Motor neuron (in vitro differentiated cells): ENCODE results near the gene LCE1B. TPM values are rescaled to one million over a fixed set of nuclear protein-coding genes. Genes with fewer than 3 reads are reported as not detected.
A peak's percentile ranks its signal among the peaks of the same experiment; 100 is the strongest.

Source experiments
- ATAC-seq, 8 experiments: fragments of 200-7000 bp; cut with Tn5 transposase; replicated peaks in 6 of 8; 2 replicates each; pipeline ENCODE4 v1.8.0; 2021; ENCODE audit warnings: mild to moderate bottlenecking in 8 of 8, moderate library complexity in 8 of 8
- H3K27ac ChIP-seq, 2 donors: fragments of 250-450 bp; sonication (Bioruptor Pico); 2 replicates each; pipeline ENCODE4 v1.9.0; 2021; ENCODE audit warnings: antibody characterized with exemption in 2 of 2, mild to moderate bottlenecking in 2 of 2, moderate library complexity in 1 of 2
- H3K4me1 ChIP-seq, 2 donors: fragments of 250-450 bp; sonication (Bioruptor Pico); replicated peaks in 1 of 2; 2 replicates each; pipeline ENCODE4 v1.6.1; 2021; ENCODE audit warnings: antibody characterized with exemption in 2 of 2, mild to moderate bottlenecking in 2 of 2, moderate library complexity in 1 of 2
- H3K4me3 ChIP-seq, 5 donors: fragments of 250-450 bp; sonication (Bioruptor Pico); 2 replicates each; pipeline ENCODE4 v1.9.0; 2021; ENCODE audit warnings: antibody characterized with exemption in 5 of 5, mild to moderate bottlenecking in 5 of 5, moderate library complexity in 4 of 5
- WGBS, 10 experiments: fragments of 450-650 bp; shearing (Covaris generic); methylation state at CpG; one replicate each; pipeline ENCODE4 v1.0.0; 2022; 5-methylcytosine and 5-hydroxymethylcytosine counted together
- in situ Hi-C, 9 experiments: fragments of 400-800 bp; cut with MboI; loops; one replicate each; pipeline ENCODE4 v1.15.0; 2021; ENCODE audit warnings: low sequenced_read_pairs in 9 of 9, low pct_unique_long_range_greater_than_20kb in 2 of 9; ENCODE audit not compliant: unreplicated experiment in 9 of 9
- total RNA-seq, 8 experiments: library from RNA; unstranded; fragments of 300-600 nt; gene quantifications; 2 replicates each; pipeline versions ENCODE4 v1.2.3 to v1.2.4, GENCODE V29; 2022

Gene LCE1B, protein sequence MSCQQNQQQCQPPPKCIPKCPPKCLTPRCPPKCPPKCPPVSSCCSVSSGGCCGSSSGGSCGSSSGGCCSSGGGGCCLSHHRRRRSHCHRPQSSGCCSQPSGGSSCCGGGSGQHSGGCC
- total RNA-seq: under 1 TPM in 3 of 8 experiments, not detected in 5; 0.24 to 0.66 (median 0.25) TPM

DNA sequence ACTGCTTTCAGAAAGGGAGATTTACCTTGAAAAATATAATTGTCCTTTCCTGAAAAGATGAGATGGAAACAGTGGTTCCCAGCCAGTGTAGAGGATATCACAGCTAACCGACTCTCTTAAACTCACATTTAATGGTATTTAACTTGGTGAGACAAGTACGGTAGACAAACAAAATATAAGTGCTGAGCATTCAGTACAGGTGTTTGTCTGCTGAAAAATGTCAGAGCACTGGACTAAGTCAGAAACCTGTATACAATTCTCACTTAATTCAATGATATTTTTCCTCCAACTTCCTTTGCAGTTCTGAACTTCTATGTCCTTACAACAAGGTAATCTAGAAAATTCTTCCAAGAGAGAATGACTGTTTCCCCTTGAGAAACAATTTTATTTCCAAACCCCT, at the start of gene LCE1B:
TSS of gene LCE1B (plus strand) at position 301 of the 400 bp plus-strand sequence. CDS start 476 bp downstream, outside the sequence.
- ATAC-seq: no peak
- Histone ChIP-seq H3K4me3 (no peak within 1 kb of the TSS), H3K4me1 (no peaks in the 10 kb centered on the region), H3K27ac (no peak within 1 kb of the TSS)
- in situ Hi-C loops: no loop called here
- WGBS, 10 experiments: 36 to 83% (median 65%) methylated on average over 1 to 2 of the region's 2 CpGs; no CpG with 5 or more reads in 2 of the 10 experiments

DNA sequence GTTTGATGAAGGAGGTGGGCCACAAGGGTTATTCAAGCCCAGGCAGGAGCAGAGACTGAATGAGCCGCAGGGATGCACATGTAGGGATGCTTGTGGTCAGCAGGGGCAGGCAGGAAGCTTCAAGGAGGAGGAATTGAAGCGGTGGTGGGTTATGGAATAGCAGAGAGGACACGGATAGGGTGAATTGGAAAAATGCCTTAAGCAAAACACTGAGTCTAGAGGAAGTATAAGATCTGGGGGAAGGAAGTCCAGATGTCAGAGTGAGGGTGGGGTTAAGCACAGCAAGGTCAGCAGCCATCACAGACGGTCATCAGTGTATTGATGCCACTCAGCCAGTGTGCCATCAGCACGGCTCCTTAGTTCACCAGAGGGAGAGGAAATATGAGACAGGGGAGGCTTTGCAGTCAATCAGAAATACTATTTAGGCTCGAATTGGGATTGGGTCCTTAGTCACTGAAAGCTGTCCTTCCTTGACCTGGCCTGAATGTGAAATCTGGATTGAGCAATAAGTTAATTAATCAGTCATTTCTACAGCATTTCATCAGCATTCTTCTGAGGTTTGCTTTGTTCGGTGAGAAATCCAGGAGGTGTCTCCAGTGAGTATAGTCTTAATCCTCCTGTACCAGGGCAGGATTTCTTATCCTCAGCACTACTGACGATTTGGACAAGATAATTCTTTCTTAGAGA, 42.8 kb upstream of the LCE1B start:
- H3K27ac ChIP-seq: no peak overlapping the region
- in situ Hi-C loops: no loop called here
- peak in 3 of 8 experiments; percentile 42 to 78 (median 74) for ATAC-seq
- H3K4me1 ChIP-seq: no peaks in the 10 kb centered on the region
- no peak overlapping the region for H3K4me3 ChIP-seq
- WGBS, 10 experiments: 0 to 58% (median 16%) methylated on average over 1 to 8 of the region's 8 CpGs; no CpG with 5 or more reads in 1 of the 10 experiments

DNA sequence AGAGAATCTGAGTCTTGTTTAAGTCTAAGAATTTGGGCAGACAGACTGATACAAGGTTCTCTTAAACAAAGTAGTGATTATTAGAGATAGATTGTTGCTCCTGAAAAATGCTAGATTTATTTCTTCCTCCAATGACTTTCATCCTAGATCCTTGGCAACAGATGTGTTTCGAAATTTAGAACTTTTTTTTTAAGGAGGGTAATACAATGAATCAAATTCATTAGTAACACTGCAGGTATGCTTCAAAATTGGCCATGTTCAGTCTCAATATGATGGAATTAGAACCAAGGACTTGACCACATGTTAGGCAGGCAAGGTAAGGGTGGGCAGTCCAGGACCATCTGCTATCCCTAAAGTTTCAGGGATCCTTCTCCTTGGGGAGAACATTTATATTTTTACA, 41.4 kb upstream of the LCE1B start:
- ATAC-seq: no peak
- in situ Hi-C loops: no loop called here
- Histone ChIP-seq H3K4me1 (no peaks in the 10 kb centered on the region), H3K27ac (no peak overlapping the region), H3K4me3 (no peak overlapping the region)
- 0 to 53% (median 11%) methylated on average over 1 of the region's 1 CpG; no CpG with 5 or more reads in 3 of the 10 experiments for WGBS, 10 experiments

DNA sequence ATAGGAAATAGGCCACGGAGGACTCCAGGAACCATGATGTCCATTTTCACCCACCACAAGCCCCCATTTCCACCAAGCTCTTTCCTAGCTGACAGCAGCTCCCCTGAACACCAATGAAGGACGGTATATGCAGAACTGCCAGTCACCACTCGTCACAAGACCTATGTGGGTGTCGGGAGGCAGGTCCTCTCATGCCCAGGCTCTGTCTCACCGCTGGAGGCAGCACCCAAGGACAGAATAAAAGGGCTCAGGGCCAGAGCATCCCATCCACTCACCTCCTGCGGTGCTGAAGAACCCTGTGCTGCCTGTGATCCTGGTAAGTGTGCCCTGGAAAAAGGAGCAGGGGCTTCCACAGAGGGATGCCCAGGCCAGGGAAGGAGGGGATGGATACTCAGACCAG, 36.9 kb upstream of the LCE1B start, which contains the start of gene LCE1F:
TSS of gene LCE1F (plus strand) at position 266 of the 400 bp plus-strand sequence. CDS start 1,232 bp downstream, outside the sequence.
- H3K4me1 ChIP-seq: no peaks in the 10 kb centered on the region
- no peak within 1 kb of the TSS for H3K4me3 ChIP-seq
- ATAC-seq: peak in 1 of 8 experiments; percentile 31
- no peak within 1 kb of the TSS for H3K27ac ChIP-seq
- 0 to 62% (median 9%) methylated on average over 1 to 5 of the region's 6 CpGs; no CpG with 5 or more reads in 3 of the 10 experiments for WGBS, 10 experiments
- in situ Hi-C loops: no loop called here

DNA sequence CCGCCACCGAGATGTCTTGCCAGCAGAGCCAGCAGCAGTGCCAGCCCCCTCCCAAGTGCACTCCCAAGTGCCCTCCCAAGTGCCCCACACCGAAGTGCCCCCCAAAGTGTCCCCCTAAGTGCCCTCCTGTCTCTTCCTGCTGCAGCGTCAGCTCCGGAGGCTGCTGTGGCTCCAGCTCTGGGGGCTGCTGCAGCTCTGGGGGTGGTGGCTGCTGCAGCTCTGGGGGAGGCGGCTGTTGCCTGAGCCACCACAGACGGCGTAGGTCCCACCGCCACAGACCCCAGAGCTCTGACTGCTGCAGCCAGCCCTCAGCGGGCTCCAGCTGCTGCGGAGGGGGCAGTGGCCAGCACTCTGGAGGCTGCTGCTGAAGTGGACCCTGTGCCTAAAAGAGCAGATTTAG, 35.4 kb upstream of the LCE1B start:
- H3K27ac ChIP-seq: no peak overlapping the region
- WGBS, 10 experiments: 48 to 83% (median 70%) methylated on average over 2 to 5 of the region's 11 CpGs; no CpG with 5 or more reads in 5 of the 10 experiments
- no peaks in the 10 kb centered on the region for H3K4me1 ChIP-seq
- in situ Hi-C loops: no loop called here
- ATAC-seq: no peak
- no peak overlapping the region for H3K4me3 ChIP-seq

DNA sequence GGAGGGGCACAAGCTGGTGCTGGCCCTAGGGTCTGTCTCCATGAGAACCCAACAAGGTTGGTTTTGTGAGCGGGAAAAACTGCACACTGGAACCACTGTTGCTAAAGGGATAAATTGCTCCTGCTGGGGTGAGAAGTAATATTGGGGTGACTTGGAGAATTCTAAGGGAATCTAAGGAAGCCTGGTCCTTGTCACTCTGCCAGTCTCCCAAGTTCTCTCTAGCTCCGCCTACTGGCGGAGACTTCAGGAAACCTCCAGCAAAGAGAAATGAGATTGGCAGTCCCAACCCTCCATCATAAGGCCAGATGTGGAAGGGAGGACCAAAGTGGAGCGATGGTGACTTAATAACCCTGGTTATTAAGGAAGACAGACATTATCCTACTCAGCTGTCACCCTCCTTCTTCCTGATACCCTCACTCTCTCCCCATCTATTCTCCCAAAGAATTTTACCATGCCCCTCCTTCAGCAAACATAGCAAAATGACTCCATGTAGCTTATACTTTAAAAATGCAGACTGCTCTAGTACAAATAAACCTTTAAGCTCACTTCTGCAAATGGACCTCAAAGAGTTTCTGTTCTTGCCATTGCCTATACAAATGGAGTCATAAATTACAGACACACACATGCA, 34.1 kb upstream of the LCE1B start:
- H3K27ac ChIP-seq: no peak overlapping the region
- peak in 2 of 8 experiments; percentile 27 to 48 for ATAC-seq
- no peaks in the 10 kb centered on the region for H3K4me1 ChIP-seq
- WGBS, 10 experiments: 0 to 68% (median 58%) methylated on average over 2 to 3 of the region's 4 CpGs; no CpG with 5 or more reads in 4 of the 10 experiments
- H3K4me3 ChIP-seq: no peak overlapping the region
- in situ Hi-C loops: no loop called here

DNA sequence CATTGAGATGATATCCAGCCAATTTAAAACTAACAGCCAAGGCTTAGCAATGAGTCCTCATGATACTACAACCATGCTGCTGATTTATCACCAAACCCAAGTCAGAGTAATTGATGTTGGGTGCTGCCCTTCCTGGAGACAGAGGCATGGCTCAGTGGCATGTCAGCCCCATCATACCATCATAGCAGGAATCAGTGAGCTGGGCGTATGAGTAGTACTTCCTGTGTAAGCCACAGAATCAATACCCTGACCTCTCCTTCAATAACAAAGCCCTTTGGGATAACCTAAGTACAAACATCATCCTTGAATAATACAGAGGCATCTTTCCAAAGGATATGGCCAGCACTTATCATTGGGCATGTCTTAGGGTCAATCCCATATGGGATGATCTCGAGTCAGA, 28.7 kb upstream of the LCE1B start:
- no peak overlapping the region for H3K27ac ChIP-seq
- in situ Hi-C loops: no loop called here
- ATAC-seq: no peak

DNA sequence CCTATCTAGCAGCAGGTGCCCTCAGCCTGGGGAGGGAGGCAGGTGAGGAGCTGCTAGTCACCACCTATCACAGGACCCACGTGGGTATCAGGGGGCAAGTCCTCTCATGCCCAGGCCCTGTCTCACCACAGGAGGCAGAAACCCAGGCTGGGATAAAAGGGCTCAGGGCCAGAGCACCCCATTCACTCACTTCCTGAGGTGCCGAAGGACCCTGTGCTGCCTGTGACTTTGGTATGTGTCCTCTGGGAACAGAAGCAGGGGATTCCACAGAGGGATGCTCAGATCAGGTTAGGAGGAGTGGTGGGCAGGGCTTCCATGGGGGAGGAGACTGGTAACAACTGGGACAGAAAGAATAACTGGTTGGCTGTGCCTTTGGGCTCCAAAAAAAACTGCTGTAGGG, 25.7 kb upstream of the LCE1B start, which contains the start of gene LCE1E:
TSS of gene LCE1E (plus strand) at position 181 of the 400 bp plus-strand sequence. CDS start 1,043 bp downstream, outside the sequence.
- no peak for ATAC-seq
- H3K27ac ChIP-seq: no peak within 1 kb of the TSS
- 0 to 86% (median 17%) methylated on average over 1 to 2 of the region's 2 CpGs; no CpG with 5 or more reads in 5 of the 10 experiments for WGBS, 10 experiments
- H3K4me3 ChIP-seq: no peak within 1 kb of the TSS
- in situ Hi-C loops: no loop called here
- H3K4me1 ChIP-seq: no peaks in the 10 kb centered on the region

More for the DNA sequence above, 28.7 kb upstream of the LCE1B start:
- no peaks in the 10 kb centered on the region for H3K4me1 ChIP-seq
- 0 to 63% (median 35%) methylated on average over 1 to 2 of the region's 2 CpGs; no CpG with 5 or more reads in 3 of the 10 experiments for WGBS, 10 experiments
- H3K4me3 ChIP-seq: no peak overlapping the region

DNA sequence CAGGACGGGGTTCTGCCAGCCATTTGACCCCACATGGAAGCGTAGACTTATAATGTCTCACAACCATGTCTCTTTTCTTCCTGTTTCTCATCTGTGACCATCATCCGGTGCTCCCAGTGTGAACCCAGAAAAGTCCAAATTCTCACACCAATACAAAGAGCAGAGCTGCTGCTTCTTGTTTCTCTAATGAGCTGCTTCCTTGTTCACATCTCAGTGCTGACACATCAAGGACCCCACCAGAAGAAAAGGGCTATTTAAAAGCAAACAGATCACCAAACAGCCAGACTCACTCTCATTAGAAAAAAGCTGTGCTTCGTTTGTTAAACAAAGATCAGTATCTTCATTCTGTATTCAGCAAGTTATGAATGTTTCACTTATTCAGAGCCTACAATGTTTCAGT, 16.1 kb upstream of the LCE1B start:
- ATAC-seq: no peak
- Histone ChIP-seq H3K27ac (no peak overlapping the region), H3K4me3 (no peak overlapping the region), H3K4me1 (no peaks in the 10 kb centered on the region)
- in situ Hi-C loops: no loop called here
- WGBS, 10 experiments: 17 to 70% (median 20%) methylated on average over 1 to 2 of the region's 4 CpGs; no CpG with 5 or more reads in 6 of the 10 experiments

DNA sequence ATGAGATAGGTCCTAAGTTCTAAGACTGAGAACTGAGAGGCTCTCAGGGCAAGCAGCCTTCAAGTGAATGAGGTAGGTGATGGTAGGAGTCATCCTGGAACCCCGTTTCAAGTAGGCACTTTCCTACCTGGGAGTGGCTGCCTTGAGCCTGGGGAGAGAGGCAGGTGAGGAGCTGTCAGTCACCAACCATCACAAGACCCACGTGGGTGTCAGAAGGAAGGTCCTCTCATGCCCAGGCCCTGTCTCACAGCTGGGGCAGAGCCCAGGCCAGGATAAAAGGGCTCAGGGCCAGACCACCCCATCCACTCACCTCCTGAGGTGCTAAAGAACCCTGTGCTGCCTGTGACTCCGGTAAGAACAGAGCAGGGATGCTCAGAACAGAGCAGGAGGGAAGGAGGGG, 15.3 kb upstream of the LCE1B start, which contains the start of gene LCE1D:
TSS of gene LCE1D (plus strand) at position 301 of the 400 bp plus-strand sequence. CDS start 1,074 bp downstream, outside the sequence.
- Histone ChIP-seq H3K4me1 (no peaks in the 10 kb centered on the region), H3K4me3 (no peak within 1 kb of the TSS), H3K27ac (no peak within 1 kb of the TSS)
- no peak for ATAC-seq
- in situ Hi-C loops: no loop called here
- no CpG with 5 or more reads among the region's 3 CpGs for WGBS, 10 experiments

DNA sequence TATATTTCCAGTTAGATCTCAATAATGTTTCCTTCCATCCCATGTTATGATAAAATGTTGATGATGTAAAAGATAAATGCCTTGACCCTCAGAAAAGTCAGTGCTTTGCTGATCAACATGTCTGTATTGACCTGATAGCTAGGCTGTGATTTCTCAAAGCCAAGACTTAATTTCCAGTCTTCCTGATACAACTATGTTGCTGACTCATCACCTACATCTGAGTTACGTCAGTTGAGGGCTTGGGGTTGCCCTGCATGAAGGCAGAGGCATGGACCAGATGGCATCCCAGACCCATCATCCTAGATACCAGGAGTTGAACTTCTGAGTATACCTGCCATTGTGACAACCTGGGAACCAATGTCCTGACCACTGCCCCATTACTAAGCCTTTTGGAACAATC, 10.4 kb upstream of the LCE1B start:
- H3K4me1 ChIP-seq: no peaks in the 10 kb centered on the region
- 0 to 83% (median 33%) methylated on average over 1 of the region's 1 CpG; no CpG with 5 or more reads in 7 of the 10 experiments for WGBS, 10 experiments
- ATAC-seq: no peak
- in situ Hi-C loops: no loop called here
- H3K4me3 ChIP-seq: no peak overlapping the region
- H3K27ac ChIP-seq: no peak overlapping the region

DNA sequence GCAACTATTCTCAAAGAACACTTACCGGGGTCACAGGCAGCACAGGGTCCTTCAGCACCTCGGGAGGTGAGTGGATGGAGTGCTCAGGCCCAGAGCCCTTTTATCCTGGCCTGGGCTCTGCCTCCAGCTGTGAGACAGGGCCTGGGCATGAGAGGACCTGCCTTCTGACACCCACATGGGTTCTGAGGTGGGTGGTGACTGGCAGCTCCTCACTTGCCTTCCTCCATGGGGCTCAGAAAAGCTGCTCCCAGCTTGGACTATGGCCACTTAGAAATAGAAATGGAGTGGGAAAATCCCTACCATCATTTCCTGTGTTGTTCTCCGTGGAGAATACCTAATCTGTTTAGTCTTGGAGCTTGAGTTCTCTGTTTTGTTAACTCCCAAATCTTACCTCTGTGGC, 5.2 kb upstream of the LCE1B start, which contains the start of gene LCE1C:
TSS of gene LCE1C (minus strand) at position 76 of the 400 bp plus-strand sequence. CDS start 1,173 bp downstream, outside the sequence.
- Histone ChIP-seq H3K27ac (no peak within 1 kb of the TSS), H3K4me3 (no peak within 1 kb of the TSS), H3K4me1 (no peaks in the 10 kb centered on the region)
- no peak for ATAC-seq
- in situ Hi-C loops: no loop called here
- 0 to 57% (median 17%) methylated on average over 1 to 3 of the region's 3 CpGs; no CpG with 5 or more reads in 4 of the 10 experiments for WGBS, 10 experiments

DNA sequence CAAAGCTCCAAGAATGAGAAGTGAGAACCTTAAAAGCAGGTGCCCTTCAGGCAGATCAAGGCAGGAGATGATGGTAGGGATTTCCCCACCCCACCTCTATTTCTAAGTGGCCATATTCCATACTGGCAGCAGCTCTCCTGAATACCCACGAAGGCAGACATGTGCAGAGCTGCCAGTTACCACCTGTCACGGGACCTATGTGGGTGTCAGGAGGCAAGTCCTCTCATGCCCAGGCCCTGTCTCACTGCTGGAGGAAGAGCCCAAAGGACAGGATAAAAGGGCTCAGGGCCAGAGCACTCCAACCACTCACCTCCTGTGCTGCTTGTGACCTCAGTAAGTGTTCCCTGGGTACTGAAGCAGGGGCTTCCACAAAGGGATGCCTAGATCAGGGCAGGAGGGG, 721 bp upstream of the LCE1B start:
- Histone ChIP-seq H3K4me3 (no peak overlapping the region), H3K27ac (no peak overlapping the region), H3K4me1 (no peaks in the 10 kb centered on the region)
- in situ Hi-C loops: no loop called here
- WGBS, 10 experiments: 0 to 60% (median 50%) methylated on average over 1 to 2 of the region's 2 CpGs; no CpG with 5 or more reads in 3 of the 10 experiments
- ATAC-seq: no peak
